GM12878 (cell line): ENCODE results near the gene DAAM1. TPM values are rescaled to one million over a fixed set of nuclear protein-coding genes. Genes with fewer than 3 reads are reported as not detected.

Experiments
- ATAC-seq: fragments of 200-7000 bp; cut with Tn5 transposase; 3 replicates; pipeline ENCODE4 v1.9.1; 2020; ENCODE audit warnings: mild to moderate bottlenecking, moderate library complexity
- BruUV-seq: library from RNA; stranded (reverse); fragments of 400-500 nt; replicated peaks from 2 replicates; lab custom pipeline; 2021; lab: Mats Ljungman, UMichigan
- CTCF ChIA-PET: fragments of 300-600 bp; sonication (Branson Sonifier 250); formaldehyde crosslinking; extraction: SDS; loops from one replicate; lab custom pipeline; 2021; ENCODE audit warnings: inconsistent platforms; lab: Yijun Ruan, JAX
- POLR2A ChIA-PET: fragments of 350-600 bp; formaldehyde crosslinking; extraction: SDS; loops from one replicate; lab custom pipeline; 2021; ENCODE audit warnings: inconsistent platforms; lab: Charles Lee
- RAD21 ChIA-PET: fragments of 300-600 bp; sonication (Branson Sonifier 250); formaldehyde crosslinking; loops from one replicate; lab custom pipeline; 2023; ENCODE audit warnings: antibody characterized with exemption; ENCODE audit not compliant: unreplicated experiment; lab: Charles Lee
- SMC1A ChIA-PET: fragments of 300-600 bp; sonication (Branson Sonifier 250); formaldehyde crosslinking; loops from one replicate; lab custom pipeline; 2023; ENCODE audit not compliant: unreplicated experiment, uncharacterized antibody; lab: Charles Lee
- DNase-seq: peaks from one replicate; pipeline ENCODE4 v3.0.0-alpha.2; 2011; ENCODE audit warnings: low read depth, low spot score
- FAIRE-seq: peaks from 3 replicates; lab custom pipeline; 2011; peaks lifted over from hg19 to GRCh38; lab: Jason Lieb, UNC
- H2AFZ ChIP-seq: 2 replicates; pipeline ENCODE4 v1.6.0; 2011; ENCODE audit warnings: low read depth, low read length, control low read depth; ENCODE audit not compliant: control insufficient read depth
- H3K27ac ChIP-seq: 2 replicates; pipeline ENCODE4 v1.5.1; 2011; ENCODE audit warnings: control low read depth; ENCODE audit not compliant: control insufficient read depth, insufficient read depth
- H3K27me3 ChIP-seq, 2 experiments: replicated peaks in 1 of 2; 2 replicates each; pipeline versions ENCODE4 v1.6.0 to v1.6.1; 2011; ENCODE audit warnings: low read length in 1 of 2; ENCODE audit not compliant: control insufficient read depth in 2 of 2, insufficient read depth in 2 of 2
- H3K36me3 ChIP-seq, 2 experiments: 2 replicates each; pipeline ENCODE4 v1.5.1; 2011; ENCODE audit warnings: low read length in 1 of 2; ENCODE audit not compliant: control insufficient read depth in 2 of 2, insufficient read depth in 2 of 2
- H3K4me1 ChIP-seq: 2 replicates; pipeline ENCODE4 v1.6.1; 2011; ENCODE audit warnings: mild to moderate bottlenecking, low read length, moderate library complexity, mixed read lengths; ENCODE audit not compliant: control insufficient read depth, insufficient read depth
- H3K4me2 ChIP-seq: 2 replicates; pipeline ENCODE4 v1.6.0; 2011; ENCODE audit warnings: control low read depth; ENCODE audit not compliant: control insufficient read depth, insufficient read depth
- H3K4me3 ChIP-seq: fragments of 200-600 bp; sonication (generic); 2 replicates; pipeline ENCODE4 v1.5.1; 2016
- H3K79me2 ChIP-seq: 2 replicates; pipeline ENCODE4 v1.6.0; 2011; ENCODE audit warnings: low read length; ENCODE audit not compliant: control insufficient read depth, insufficient read depth
- H3K9ac ChIP-seq: 2 replicates; pipeline ENCODE4 v1.8.0; 2011; ENCODE audit warnings: low read length, control low read depth, mixed read lengths; ENCODE audit not compliant: control insufficient read depth, insufficient read depth
- H3K9me3 ChIP-seq: replicated peaks from 3 replicates; pipeline ENCODE4 v1.5.1; 2011; ENCODE audit warnings: mild to moderate bottlenecking, low read length; ENCODE audit not compliant: control insufficient read depth, insufficient read depth
- H4K20me1 ChIP-seq: 2 replicates; pipeline ENCODE4 v1.6.0; 2011; ENCODE audit not compliant: control insufficient read depth, insufficient read depth
- BHLHE40 ChIP-seq, 2 experiments: fragments of 450-650 bp in 1 of 2; IDR thresholded peaks; 2 replicates each; pipeline ENCODE4 v1.6.1; 2011 to 2017; ENCODE audit warnings: low read depth in 2 of 2, borderline replicate concordance in 1 of 2, improper control_type of control experiment in 1 of 2, low read length in 1 of 2, mild to moderate bottlenecking in 1 of 2
- BRCA1 ChIP-seq: IDR thresholded peaks from 2 replicates; pipeline ENCODE4 v1.6.1; 2011; ENCODE audit warnings: low read depth, low read length, improper control_type of control experiment
- CBFB ChIP-seq: IDR thresholded peaks from 2 replicates; pipeline ENCODE4 v1.6.1; 2016; ENCODE audit warnings: antibody characterized with exemption, low read depth
- CBX5 ChIP-seq: sonication (generic); IDR thresholded peaks from 2 replicates; pipeline ENCODE4 v1.6.1; 2016; ENCODE audit warnings: low read depth, moderate library complexity, mild to moderate bottlenecking, inconsistent platforms
- CHD4 ChIP-seq: fragments of 200-600 bp; sonication (generic); IDR thresholded peaks from 2 replicates; pipeline ENCODE4 v1.6.1; 2016; ENCODE audit warnings: mild to moderate bottlenecking
- EP300 ChIP-seq, 2 experiments: fragments of 150-350 bp in 1 of 2; IDR thresholded peaks; 2 replicates each; pipeline ENCODE4 v1.6.1; 2011 to 2012; ENCODE audit warnings: low read depth in 2 of 2, low read length in 2 of 2, borderline replicate concordance in 1 of 2, improper control_type of control experiment in 1 of 2, inconsistent platforms in 1 of 2; ENCODE audit not compliant: control insufficient read depth in 1 of 2
- IKZF2 ChIP-seq, 2 experiments: fragments of 450-650 bp; IDR thresholded peaks; 2 replicates each; pipeline ENCODE4 v1.6.1; 2017; ENCODE audit warnings: mild to moderate bottlenecking in 2 of 2, moderate library complexity in 2 of 2
- JUNB ChIP-seq: IDR thresholded peaks from 2 replicates; pipeline ENCODE4 v1.6.1; 2016; ENCODE audit warnings: antibody characterized with exemption, mild to moderate bottlenecking
- KLF5 ChIP-seq: fragments of 450-650 bp; IDR thresholded peaks from 2 replicates; pipeline ENCODE4 v1.6.1; 2014; ENCODE audit warnings: mild to moderate bottlenecking; ENCODE audit not compliant: partially characterized antibody
- MTA3 ChIP-seq: IDR thresholded peaks from 2 replicates; pipeline ENCODE4 v1.6.1; 2012; ENCODE audit warnings: low read length, inconsistent platforms, borderline replicate concordance
- NRF1 ChIP-seq: conservative IDR thresholded peaks from 2 replicates; pipeline ENCODE4 v1.6.1; 2011; ENCODE audit warnings: mild to moderate bottlenecking, low read depth, low read length, improper control_type of control experiment
- SMC3 ChIP-seq: IDR thresholded peaks from 2 replicates; pipeline ENCODE4 v1.6.1; 2011; ENCODE audit warnings: low read length, improper control_type of control experiment, borderline replicate concordance
- ZNF384 ChIP-seq: IDR thresholded peaks from 2 replicates; pipeline ENCODE4 v1.6.1; 2012; ENCODE audit warnings: low read depth, mild to moderate bottlenecking, low read length, improper control_type of control experiment, borderline replicate concordance
- ZZZ3 ChIP-seq: IDR thresholded peaks from 2 replicates; pipeline ENCODE4 v1.6.1; 2011; ENCODE audit warnings: low read depth; ENCODE audit not compliant: control insufficient read depth, insufficient read length
- WGBS: methylation state at CpG from one replicate; pipeline ENCODE4 v1.1.6; 2016; ENCODE audit warnings: low lambda C conversion rate; ENCODE audit not compliant: insufficient replicate concordance, insufficient coverage; ENCODE audit errors: missing lambda C conversion rate; 5-methylcytosine and 5-hydroxymethylcytosine counted together
- in situ Hi-C: fragments of 300-500 bp; cut with MboI; formaldehyde crosslinking; loops from 9 replicates; pipeline ENCODE4 v1.14.3; 2018; ENCODE audit warnings: mixed read lengths
- intact Hi-C: fragments of 100-400 bp; cut with micrococcal nuclease; formaldehyde crosslinking; loops from one replicate; pipeline ENCODE4 v1.14.2; 2022; ENCODE audit not compliant: unreplicated experiment
- polyA plus RNA-seq, 11 experiments: library from polyadenylated mRNA; depleted of rRNA in 4 of 11; unstranded in 6 of 11; stranded (reverse) in 5 of 11; fragments of >200 nt; fragmentation: Nextera tagmentation in 4 of 11; fragmentation: Illumina TruSeq in 1 of 11; extraction: Ambion mirVana in 4 of 11; extraction: Trizol in 1 of 11; gene quantifications; 1 replicate in 1 of 11; 2 replicates in 10 of 11; pipeline versions ENCODE4 v1.2.1 to v1.2.3, GENCODE V29; 2011 to 2016; ENCODE audit warnings: inconsistent platforms in 2 of 11, missing spikeins in 2 of 11, low read depth in 1 of 11
- total RNA-seq, 4 experiments: library from RNA; depleted of rRNA in 3 of 4; stranded (reverse); fragments of >200 nt in 3 of 4; fragmentation: Illumina TruSeq in 1 of 4; extraction: Trizol in 1 of 4; gene quantifications; 2 replicates each; pipeline versions ENCODE4 v1.2.1 to v1.2.3, GENCODE V29; 2013 to 2021
- TF ChIP-seq, protein P1 (sequence below): fragments of 450-650 bp; IDR thresholded peaks from 2 replicates; pipeline ENCODE4 v1.6.1; 2017; ENCODE audit warnings: mild to moderate bottlenecking
- TF ChIP-seq, protein P2 (sequence below): IDR thresholded peaks from 2 replicates; pipeline ENCODE4 v1.6.1; 2011; ENCODE audit warnings: borderline replicate concordance, low read depth, mild to moderate bottlenecking, moderate library complexity, mixed read lengths, low read length; ENCODE audit not compliant: insufficient read depth; ENCODE audit errors: extremely low read length
- TF ChIP-seq, protein P3 (sequence below): fragments of 450-650 bp; IDR thresholded peaks from 2 replicates; pipeline ENCODE4 v1.6.1; 2014; ENCODE audit warnings: mild to moderate bottlenecking
- TF ChIP-seq, protein P4 (sequence below): IDR thresholded peaks from 2 replicates; pipeline ENCODE4 v1.6.1; 2012; ENCODE audit warnings: low read depth, low read length, improper control_type of control experiment

Gene DAAM1
- total and polyA plus RNA-seq, 10 of the 15 experiments (the other 5 are each of a cell fraction or from before 2014, with no cell fraction given): 13.8 to 32.4 (median 24.2) TPM

DNA sequence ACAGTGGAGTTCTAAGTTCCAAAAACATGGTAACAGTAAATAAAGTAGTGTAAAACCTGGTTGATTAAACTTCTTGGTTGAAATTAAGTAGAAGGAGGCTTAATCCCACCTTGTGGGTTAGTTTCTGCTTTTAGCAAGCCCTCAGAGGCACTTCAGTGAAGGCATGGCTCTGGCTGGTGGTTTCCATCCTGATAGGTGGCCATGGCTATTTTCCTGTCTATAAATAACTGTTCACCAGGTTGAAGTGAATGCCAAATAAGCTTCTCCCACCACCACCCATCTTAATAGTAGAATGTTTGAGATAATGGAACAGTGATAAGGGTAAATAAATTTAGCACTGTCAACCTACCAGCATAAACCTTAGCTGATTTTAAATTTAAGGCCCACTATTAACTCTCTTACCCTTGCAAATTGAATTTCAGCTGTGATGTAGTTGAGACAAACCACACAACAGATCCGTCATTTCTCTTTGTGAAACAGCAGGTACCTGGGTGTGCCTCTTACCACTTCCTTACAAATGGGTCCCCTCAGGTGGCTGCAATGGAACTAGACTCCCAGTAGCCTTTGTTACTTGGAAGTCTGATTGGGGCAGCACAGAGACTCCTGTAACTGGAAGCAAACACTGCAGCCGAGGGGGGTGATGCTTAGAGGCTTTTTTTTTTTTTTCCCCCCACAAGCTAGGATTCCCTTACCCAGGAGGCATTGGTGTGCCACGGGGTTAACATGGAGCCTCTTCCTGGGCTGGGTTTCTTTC lies 41.4 kb downstream of the DAAM1 start:
- Histone ChIP-seq H3K4me1 (peaks cover 5% of the 10 kb centered on the region), H3K27me3 (no peaks in the 10 kb centered on the region), H3K27ac (no peak overlapping the region), H4K20me1 (peaks cover 3% of the 10 kb centered on the region; the same call in 1 of the 2 replicates), H3K4me3 (no peak overlapping the region), H3K79me2 (no peaks in the 10 kb centered on the region), H3K9ac (no peak overlapping the region), H2AFZ (no peak overlapping the region), H3K36me3 (peaks cover 0 to 1% of the 10 kb centered on the region in 2 experiments; a peak in 2 of 4 replicates), H3K4me2 (no peak overlapping the region)
- SMC1A ChIA-PET: interaction anchor here (0.8 to 0.9 kb wide), 2 partner anchors 11 to 29 kb away, joined by 3 to 4 read pairs; no protein-coding TSS in a partner anchor
- FAIRE-seq: no peak
- in situ Hi-C loops: no loop called here
- BruUV-seq: no TSS peak
- 82% methylated on average over 3 of the region's 3 CpGs for WGBS
- peak; percentile 58 for ATAC-seq
- POLR2A ChIA-PET: no interaction called here
- RAD21 ChIA-PET: no interaction called here
- CTCF ChIA-PET: no interaction called here
- TF ChIP-seq EP300 (IDR thresholded peaks at IDR 0.05; ENCODE audit: borderline replicate concordance in 1 of 2, control insufficient read depth in 1 of 2, low read depth in 2 of 2, low read length in 2 of 2): no peak
- TF ChIP-seq MTA3: no peak
- TF ChIP-seq CBX5: no peak
- no peak for TF ChIP-seq ZZZ3
- no peak for TF ChIP-seq NRF1
- no peak for TF ChIP-seq KLF5
- TF ChIP-seq IKZF2 (IDR thresholded peaks at IDR 0.05): no peak
- TF ChIP-seq, protein P1, sequence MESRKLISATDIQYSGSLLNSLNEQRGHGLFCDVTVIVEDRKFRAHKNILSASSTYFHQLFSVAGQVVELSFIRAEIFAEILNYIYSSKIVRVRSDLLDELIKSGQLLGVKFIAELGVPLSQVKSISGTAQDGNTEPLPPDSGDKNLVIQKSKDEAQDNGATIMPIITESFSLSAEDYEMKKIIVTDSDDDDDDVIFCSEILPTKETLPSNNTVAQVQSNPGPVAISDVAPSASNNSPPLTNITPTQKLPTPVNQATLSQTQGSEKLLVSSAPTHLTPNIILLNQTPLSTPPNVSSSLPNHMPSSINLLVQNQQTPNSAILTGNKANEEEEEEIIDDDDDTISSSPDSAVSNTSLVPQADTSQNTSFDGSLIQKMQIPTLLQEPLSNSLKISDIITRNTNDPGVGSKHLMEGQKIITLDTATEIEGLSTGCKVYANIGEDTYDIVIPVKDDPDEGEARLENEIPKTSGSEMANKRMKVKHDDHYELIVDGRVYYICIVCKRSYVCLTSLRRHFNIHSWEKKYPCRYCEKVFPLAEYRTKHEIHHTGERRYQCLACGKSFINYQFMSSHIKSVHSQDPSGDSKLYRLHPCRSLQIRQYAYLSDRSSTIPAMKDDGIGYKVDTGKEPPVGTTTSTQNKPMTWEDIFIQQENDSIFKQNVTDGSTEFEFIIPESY: no peak
- TF ChIP-seq JUNB: no peak
- TF ChIP-seq CBFB: no peak
- TF ChIP-seq, protein P2, sequence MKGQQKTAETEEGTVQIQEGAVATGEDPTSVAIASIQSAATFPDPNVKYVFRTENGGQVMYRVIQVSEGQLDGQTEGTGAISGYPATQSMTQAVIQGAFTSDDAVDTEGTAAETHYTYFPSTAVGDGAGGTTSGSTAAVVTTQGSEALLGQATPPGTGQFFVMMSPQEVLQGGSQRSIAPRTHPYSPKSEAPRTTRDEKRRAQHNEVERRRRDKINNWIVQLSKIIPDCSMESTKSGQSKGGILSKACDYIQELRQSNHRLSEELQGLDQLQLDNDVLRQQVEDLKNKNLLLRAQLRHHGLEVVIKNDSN: no peak
- TF ChIP-seq, protein P3, sequence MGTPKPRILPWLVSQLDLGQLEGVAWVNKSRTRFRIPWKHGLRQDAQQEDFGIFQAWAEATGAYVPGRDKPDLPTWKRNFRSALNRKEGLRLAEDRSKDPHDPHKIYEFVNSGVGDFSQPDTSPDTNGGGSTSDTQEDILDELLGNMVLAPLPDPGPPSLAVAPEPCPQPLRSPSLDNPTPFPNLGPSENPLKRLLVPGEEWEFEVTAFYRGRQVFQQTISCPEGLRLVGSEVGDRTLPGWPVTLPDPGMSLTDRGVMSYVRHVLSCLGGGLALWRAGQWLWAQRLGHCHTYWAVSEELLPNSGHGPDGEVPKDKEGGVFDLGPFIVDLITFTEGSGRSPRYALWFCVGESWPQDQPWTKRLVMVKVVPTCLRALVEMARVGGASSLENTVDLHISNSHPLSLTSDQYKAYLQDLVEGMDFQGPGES: no peak
- TF ChIP-seq, protein P4, sequence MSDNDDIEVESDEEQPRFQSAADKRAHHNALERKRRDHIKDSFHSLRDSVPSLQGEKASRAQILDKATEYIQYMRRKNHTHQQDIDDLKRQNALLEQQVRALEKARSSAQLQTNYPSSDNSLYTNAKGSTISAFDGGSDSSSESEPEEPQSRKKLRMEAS: no peak
- TF ChIP-seq SMC3: no peak
- TF ChIP-seq BHLHE40 (IDR thresholded peaks at IDR 0.05; ENCODE audit: borderline replicate concordance in 1 of 2, low read depth in 2 of 2, low read length in 1 of 2): no peak
- no peak for TF ChIP-seq ZNF384
- TF ChIP-seq CHD4: no peak
- no peak for TF ChIP-seq BRCA1
- TF ChIP-seq, all 136 proteins: peak for 0
- no peak for DNase-seq
- H3K9me3 ChIP-seq: no peaks in the 10 kb centered on the region; the same call in 1 of the 3 replicates
- intact Hi-C loops: no loop called here
